Measurements from ENCODE around the gene COL4A1. TPM values are rescaled to one million over a fixed set of nuclear protein-coding genes. Genes with fewer than 3 reads are reported as not detected.
"Not testable (repeated sequence)": the region's sequence is repeated elsewhere in the genome, so short reads cannot be mapped to it uniquely, and the experiment has no call there.

The COL4A1 gene
- total RNA-seq, 2 experiments from 2014 or later = 0.08 to 0.16 TPM

DNA sequence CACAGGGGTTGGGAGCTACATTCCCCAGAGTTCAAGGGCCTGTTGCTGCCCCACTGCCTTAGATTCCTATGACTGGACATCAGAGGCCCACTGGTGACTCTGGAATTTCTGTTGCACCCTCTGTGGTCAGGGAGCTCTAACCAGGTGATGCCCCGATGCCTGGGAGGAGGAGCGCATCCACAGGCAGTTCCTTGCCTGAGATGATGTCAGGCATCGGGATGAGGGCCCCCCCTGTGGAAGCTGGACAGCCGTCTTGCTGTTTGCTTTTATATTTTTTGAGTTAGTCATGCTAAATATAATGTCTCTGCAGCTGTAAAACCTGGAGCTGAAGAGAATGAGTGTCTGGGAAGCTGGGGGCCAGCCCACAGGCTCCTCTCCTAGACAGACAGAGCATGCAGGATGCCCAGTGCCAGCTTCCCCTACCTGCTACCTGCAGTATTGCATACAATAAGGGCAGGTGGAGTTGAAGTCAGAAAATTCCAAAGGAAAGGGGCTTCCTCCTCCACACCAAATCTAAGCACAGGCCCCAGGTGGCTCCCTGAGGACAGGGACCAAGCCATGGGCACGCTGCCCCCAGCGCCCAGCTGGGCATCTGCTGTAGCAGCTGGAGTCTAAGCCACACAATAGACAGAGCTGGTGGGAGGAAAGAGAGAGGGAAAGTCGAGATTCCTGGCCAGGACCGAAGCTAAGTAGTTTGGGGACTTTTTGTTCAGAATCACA is 16.4 kb upstream of the COL4A1 start:
- ChIA-PET CTCF (no interaction called here), POLR2A (no interaction called here)
- Mint-ChIP-seq H3K27ac (no peak overlapping the region), H3K4me1 (ENCODE audit: low read depth) (peaks cover 17% of the 10 kb centered on the region), H3K36me3 (ENCODE audit: low read depth) (no peaks in the 10 kb centered on the region), H3K4me3 (no peak overlapping the region), H3K27me3 (peaks cover 61% of the 10 kb centered on the region), H3K9me3 (no peaks in the 10 kb centered on the region)
- Histone ChIP-seq H3K27ac (ENCODE audit: low read depth in 1 of 2, low read length in 2 of 2) (no peak overlapping the region), H3K36me3 (ENCODE audit: insufficient read depth, low read length) (no peaks in the 10 kb centered on the region), H3K9me3 (ENCODE audit: control insufficient read depth in 1 of 2, insufficient read depth in 1 of 2, low read length in 2 of 2) (peaks cover 0 to 19% of the 10 kb centered on the region in 2 experiments), H3K27me3 (ENCODE audit: control insufficient read depth in 1 of 2, insufficient read depth in 2 of 2, low read length in 2 of 2) (peaks cover 11 to 30% of the 10 kb centered on the region in 2 experiments), H3K4me3 (ENCODE audit: low read length) (no peak overlapping the region), H3K4me1 (ENCODE audit: insufficient read depth, low read length) (no peaks in the 10 kb centered on the region)
- no peak for TF ChIP-seq CTCF (IDR thresholded peaks at IDR 0.05)
- no peak for ATAC-seq (ENCODE audit: poor library complexity)
- intact Hi-C loops (cut with DNase I, micrococcal nuclease) = no loop called here
- DNase-seq = no peak

- H3K4me1 Mint-ChIP-seq (ENCODE audit: low read depth) = peaks cover 17% of the 10 kb centered on the region
- peaks cover 63% of the 10 kb centered on the region for H3K27me3 Mint-ChIP-seq
- H3K27ac Mint-ChIP-seq = no peak overlapping the region
- no peak for DNase-seq
- intact Hi-C loops (cut with DNase I, micrococcal nuclease) = no loop called here
- no peaks in the 10 kb centered on the region for H3K36me3 Mint-ChIP-seq (ENCODE audit: low read depth)
- no peak overlapping the region for H3K27ac ChIP-seq (ENCODE audit: low read depth in 1 of 2, low read length in 2 of 2)
- H3K27me3 ChIP-seq (ENCODE audit: control insufficient read depth in 1 of 2, insufficient read depth in 2 of 2, low read length in 2 of 2) = peaks cover 11 to 30% of the 10 kb centered on the region in 2 experiments
- no peak for ATAC-seq (ENCODE audit: poor library complexity)
- no peak overlapping the region for H3K4me3 Mint-ChIP-seq
- no peaks in the 10 kb centered on the region for H3K36me3 ChIP-seq (ENCODE audit: insufficient read depth, low read length)
- CTCF ChIA-PET = no interaction called here
- TF ChIP-seq CTCF (IDR thresholded peaks at IDR 0.05) = no peak
- H3K9me3 ChIP-seq (ENCODE audit: control insufficient read depth in 1 of 2, insufficient read depth in 1 of 2, low read length in 2 of 2) = peaks cover 0 to 19% of the 10 kb centered on the region in 2 experiments
- H3K4me3 ChIP-seq (ENCODE audit: low read length) = no peak overlapping the region
- H3K4me1 ChIP-seq (ENCODE audit: insufficient read depth, low read length) = no peaks in the 10 kb centered on the region
- H3K9me3 Mint-ChIP-seq = no peaks in the 10 kb centered on the region
- POLR2A ChIA-PET = no interaction called here
Measured at GRCh38 chr13:110322828-110323171, 15.8 kb upstream of the COL4A1 start.

GRCh38 chr13:110322126-110322827 is 15.3 kb upstream of the COL4A1 start:
- intact Hi-C loops (cut with DNase I, micrococcal nuclease) = no loop called here
- Mint-ChIP-seq H3K4me1 (ENCODE audit: low read depth) (peaks cover 17% of the 10 kb centered on the region), H3K27ac (no peak overlapping the region), H3K4me3 (no peak overlapping the region), H3K9me3 (no peaks in the 10 kb centered on the region), H3K36me3 (ENCODE audit: low read depth) (no peaks in the 10 kb centered on the region), H3K27me3 (peaks cover 60% of the 10 kb centered on the region)
- no peak for TF ChIP-seq CTCF (IDR thresholded peaks at IDR 0.05)
- CTCF ChIA-PET = no interaction called here
- ATAC-seq (ENCODE audit: poor library complexity) (no peak), DNase-seq (no peak)
- Histone ChIP-seq H3K9me3 (ENCODE audit: control insufficient read depth in 1 of 2, insufficient read depth in 1 of 2, low read length in 2 of 2) (peaks cover 0 to 19% of the 10 kb centered on the region in 2 experiments), H3K4me3 (ENCODE audit: low read length) (no peak overlapping the region), H3K4me1 (ENCODE audit: insufficient read depth, low read length) (no peaks in the 10 kb centered on the region), H3K36me3 (ENCODE audit: insufficient read depth, low read length) (no peaks in the 10 kb centered on the region), H3K27me3 (ENCODE audit: control insufficient read depth in 1 of 2, insufficient read depth in 2 of 2, low read length in 2 of 2) (peaks cover 15 to 30% of the 10 kb centered on the region in 2 experiments), H3K27ac (ENCODE audit: low read depth in 1 of 2, low read length in 2 of 2) (no peak overlapping the region)
- POLR2A ChIA-PET = no interaction called here

GRCh38 chr13:110321573-110321972 is 14.6 kb upstream of the COL4A1 start:
- Mint-ChIP-seq H3K4me1 (ENCODE audit: low read depth) (peaks cover 17% of the 10 kb centered on the region), H3K27me3 (peaks cover 53% of the 10 kb centered on the region)
- intact Hi-C loops (cut with DNase I, micrococcal nuclease); H3K36me3 Mint-ChIP-seq (ENCODE audit: low read depth); DNase-seq; H3K27ac Mint-ChIP-seq; H3K27ac ChIP-seq (ENCODE audit: low read depth in 1 of 2, low read length in 2 of 2); CTCF ChIA-PET; POLR2A ChIA-PET; H3K4me3 Mint-ChIP-seq; H3K36me3 ChIP-seq (ENCODE audit: insufficient read depth, low read length); ATAC-seq (ENCODE audit: poor library complexity); H3K4me3 ChIP-seq (ENCODE audit: low read length); H3K9me3 Mint-ChIP-seq; H3K4me1 ChIP-seq (ENCODE audit: insufficient read depth, low read length): not testable (repeated sequence)
- H3K27me3 ChIP-seq (ENCODE audit: control insufficient read depth in 1 of 2, insufficient read depth in 2 of 2, low read length in 2 of 2) = peaks cover 15 to 23% of the 10 kb centered on the region in 2 experiments
- H3K9me3 ChIP-seq (ENCODE audit: control insufficient read depth in 1 of 2, insufficient read depth in 1 of 2, low read length in 2 of 2) = peaks cover 0 to 13% of the 10 kb centered on the region in 2 experiments

All from CD4-positive, alpha-beta T cell (primary cell).